DMS153 treated with DMSO at 0.1 percent for 48 hours (cell line): ENCODE results near the gene PRMT2.
A peak's percentile ranks its signal among the peaks of the same experiment; 100 is the strongest.
"Not testable (repeated sequence)": the region's sequence is repeated elsewhere in the genome, so short reads cannot be mapped to it uniquely, and the experiment has no call there.

Source experiments
- DNase-seq: peaks from one replicate; lab custom pipeline; 2025; ENCODE audit not compliant: unreplicated experiment; lab: John Stamatoyannopoulos, UW

The PRMT2 gene

DNA sequence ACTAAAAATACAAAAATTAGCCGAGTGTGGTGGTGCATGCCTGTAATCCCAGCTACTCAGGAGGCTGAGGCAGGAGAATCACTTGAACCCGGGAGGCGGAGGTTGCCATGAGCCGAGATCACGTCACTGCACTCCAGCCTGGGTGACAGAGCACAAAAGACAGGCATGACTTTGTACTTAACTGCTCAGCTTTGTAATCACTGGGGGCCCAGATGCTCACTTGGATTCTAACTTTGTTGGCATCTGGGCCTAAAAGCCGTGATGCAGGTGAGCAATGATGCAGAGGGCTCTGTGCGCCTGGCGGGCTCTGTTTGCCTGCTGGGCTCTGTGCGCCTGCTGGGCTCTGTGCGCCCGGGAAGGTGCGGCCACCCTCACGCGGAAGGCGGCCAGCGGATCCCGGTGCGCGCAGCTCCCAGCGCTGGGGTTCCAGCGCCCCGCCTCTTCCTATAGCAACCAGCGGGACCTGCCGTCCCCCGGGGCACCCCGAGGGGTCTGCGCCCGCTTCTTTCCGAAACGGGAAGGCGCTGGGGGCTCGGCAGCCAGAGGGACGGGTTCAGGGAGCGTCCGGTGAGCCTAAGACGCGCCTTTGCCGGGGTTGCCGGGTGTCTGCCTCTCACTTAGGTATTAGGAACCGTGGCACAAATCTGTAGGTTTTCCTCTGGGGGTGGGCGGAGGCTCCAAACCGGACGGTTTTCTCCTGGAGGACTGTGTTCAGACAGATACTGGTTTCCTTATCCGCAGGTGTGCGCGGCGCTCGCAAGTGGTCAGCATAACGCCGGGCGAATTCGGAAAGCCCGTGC, 31.7 kb downstream of the PRMT2 start:
- no peak for DNase-seq

- DNase-seq, result peak; percentile 5
Measured at GRCh38 chr21:46667741-46668380, 32.4 kb downstream of the PRMT2 start.

DNA sequence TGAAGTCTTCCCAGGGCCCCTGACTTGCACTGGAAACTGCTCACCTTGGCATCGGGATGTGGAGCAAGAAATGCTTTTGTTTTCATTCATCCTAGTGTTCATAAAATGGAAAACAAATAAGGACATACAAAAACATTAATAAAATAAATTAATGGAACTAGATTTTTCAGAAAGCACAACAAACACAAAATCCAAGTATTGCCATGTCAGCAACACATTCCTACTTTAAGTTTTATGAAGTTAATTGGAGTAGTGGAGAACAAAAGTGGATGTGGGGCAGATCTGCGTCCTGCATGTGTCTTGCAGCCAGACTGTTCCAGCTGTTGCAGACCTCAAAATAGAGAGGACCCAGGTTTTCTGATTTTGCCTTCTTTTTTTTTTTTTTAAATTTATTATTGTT, 32.9 kb downstream of the PRMT2 start:
- DNase-seq, result no peak

GRCh38 chr21:46668904-46669303, 33.4 kb downstream of the PRMT2 start:
- not testable (repeated sequence) for DNase-seq

GRCh38 chr21:46674430-46675007, 39.0 kb downstream of the PRMT2 start:
- no peak for DNase-seq

DNA sequence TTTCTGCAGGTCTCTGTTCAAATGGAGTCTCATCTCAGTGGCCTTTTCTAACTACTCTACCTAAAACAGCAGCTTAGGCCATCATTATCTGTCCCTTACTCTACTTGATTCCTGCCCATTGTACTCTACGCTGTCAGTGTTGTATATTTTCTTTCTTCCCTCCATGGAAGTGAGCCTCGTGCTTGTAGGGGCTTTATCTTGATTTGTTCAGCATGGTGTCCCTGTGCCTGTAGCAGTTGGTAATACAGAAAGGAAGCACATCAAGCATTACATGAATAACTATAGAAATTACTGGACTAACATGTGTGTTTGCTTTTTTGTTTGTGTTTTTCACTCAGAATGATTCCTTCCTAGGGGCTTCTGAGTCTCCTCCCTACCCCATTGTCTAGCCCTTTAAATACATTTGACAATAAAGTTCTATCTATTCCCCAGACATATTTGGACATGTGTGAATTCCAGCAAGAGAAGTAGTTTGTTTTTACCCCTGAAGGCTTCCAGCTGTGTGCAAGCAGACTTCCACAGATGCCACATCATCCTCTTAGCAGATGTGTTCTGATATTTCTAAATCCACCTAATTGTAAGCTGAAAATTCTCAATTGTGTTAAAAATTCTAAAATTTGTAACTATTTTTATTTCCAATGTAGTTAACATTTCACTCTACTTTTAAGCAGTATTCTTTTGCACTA, 40.3 kb downstream of the PRMT2 start:
- DNase-seq, result no peak

DNA sequence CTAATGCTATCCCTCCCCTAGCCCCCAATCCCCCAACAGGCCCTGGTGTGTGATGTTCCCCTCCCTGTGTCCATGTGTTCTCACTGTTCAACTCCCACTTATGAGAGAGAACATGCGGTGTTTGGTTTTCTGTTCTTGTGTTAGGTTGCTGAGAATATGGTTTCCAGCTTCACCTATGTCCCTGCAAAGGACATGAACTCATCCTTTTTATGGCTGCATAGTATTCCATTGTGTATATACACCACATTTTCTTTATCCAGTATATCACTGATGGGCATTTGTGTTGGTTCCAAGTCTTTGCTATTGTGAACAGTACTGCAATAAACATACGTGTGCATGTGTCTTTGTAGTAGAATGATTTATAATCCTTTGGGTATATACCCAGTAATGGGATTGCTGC, 41.1 kb downstream of the PRMT2 start:
- DNase-seq, result not testable (repeated sequence)

- not testable (repeated sequence) for DNase-seq
Measured at GRCh38 chr21:46681593-46681992, 46.1 kb downstream of the PRMT2 start.

DNA sequence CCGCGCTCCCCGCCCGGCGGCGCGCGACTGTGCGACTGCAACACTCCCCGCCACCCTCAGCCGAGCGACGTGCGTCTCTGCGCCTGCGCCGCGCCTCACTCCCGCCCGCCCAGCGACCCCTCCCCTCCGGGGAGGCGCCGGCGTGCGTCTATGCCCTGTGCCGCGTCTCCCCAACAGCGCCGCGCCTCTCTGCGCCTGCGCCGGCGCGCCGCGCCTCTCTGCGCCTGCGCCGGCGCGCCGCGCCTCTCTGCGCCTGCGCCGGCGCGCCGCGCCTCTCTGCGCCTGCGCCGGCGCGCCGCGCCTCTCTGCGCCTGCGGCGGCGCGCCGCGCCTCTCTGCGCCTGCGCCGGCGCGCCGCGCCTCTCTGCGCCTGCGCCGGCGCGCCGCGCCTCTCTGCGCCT, 63.2 kb downstream of the PRMT2 start:
- DNase-seq, result not testable (repeated sequence)

- DNase-seq, result not testable (repeated sequence)
Measured at GRCh38 chr21:46699104-46699503, 63.6 kb downstream of the PRMT2 start.
